LHCN-M2 (cell line): ENCODE data around the gene CRYBG1. TPM values are rescaled to one million over a fixed set of nuclear protein-coding genes. Genes with fewer than 3 reads are reported as not detected.
"Not testable (repeated sequence)": the region's sequence is repeated elsewhere in the genome, so short reads cannot be mapped to it uniquely, and the experiment has no call there.

ENCODE experiments used
- DNase-seq: peaks from one replicate; pipeline ENCODE4 v3.0.0-alpha.2; 2012; ENCODE audit warnings: low read depth
- total RNA-seq: library from RNA; depleted of rRNA; stranded (reverse); fragments of >200 nt; gene quantifications from 2 replicates; pipeline ENCODE4 v1.2.3, GENCODE V29; 2014; rRNA removed

Gene CRYBG1
- total RNA-seq, 1 experiment from 2014 or later: 48.6 TPM

- DNase-seq: not testable (repeated sequence)
Observed at GRCh38 chr6:106588937-106589336, 228.4 kb downstream of the CRYBG1 start.

GRCh38 chr6:106591111-106591825 is 230.8 kb downstream of the CRYBG1 start:
- DNase-seq: peak; percentile 93

GRCh38 chr6:106599440-106599839 is 238.9 kb downstream of the CRYBG1 start:
- DNase-seq: no peak

- peak; percentile 34 for DNase-seq
Observed at GRCh38 chr6:106600329-106600728, 239.8 kb downstream of the CRYBG1 start.

DNA sequence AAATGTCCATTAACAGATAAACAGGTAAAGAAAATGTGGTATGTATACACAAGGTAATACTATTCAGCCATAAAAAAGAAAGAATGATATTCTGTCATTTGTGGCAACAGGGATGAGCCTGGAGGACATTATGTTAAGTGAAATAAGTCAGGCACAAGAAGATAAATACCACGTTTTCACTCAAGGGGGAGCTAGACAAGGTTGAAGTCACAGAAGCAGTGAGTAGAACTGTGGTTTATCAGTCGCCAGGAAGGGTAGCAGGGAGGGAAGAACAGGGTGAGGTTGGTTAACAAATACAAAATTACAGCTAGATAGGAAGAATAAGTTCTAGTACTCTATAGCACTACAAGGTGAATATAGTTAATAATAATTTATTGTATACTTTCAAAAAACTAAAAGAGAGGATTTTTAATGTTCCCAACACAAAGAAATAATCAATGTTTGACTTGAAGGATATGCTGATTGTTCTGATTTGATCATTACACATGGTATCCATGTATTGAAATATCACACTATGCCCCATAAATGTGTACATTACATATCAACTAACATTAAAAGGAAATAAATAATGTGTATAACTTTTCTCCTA is 247.7 kb downstream of the CRYBG1 start:
- DNase-seq: peak; percentile 72

GRCh38 chr6:106609699-106610098 is 249.2 kb downstream of the CRYBG1 start:
- DNase-seq: peak; percentile 36

GRCh38 chr6:106611030-106611429 is 250.5 kb downstream of the CRYBG1 start:
- no peak for DNase-seq

DNA sequence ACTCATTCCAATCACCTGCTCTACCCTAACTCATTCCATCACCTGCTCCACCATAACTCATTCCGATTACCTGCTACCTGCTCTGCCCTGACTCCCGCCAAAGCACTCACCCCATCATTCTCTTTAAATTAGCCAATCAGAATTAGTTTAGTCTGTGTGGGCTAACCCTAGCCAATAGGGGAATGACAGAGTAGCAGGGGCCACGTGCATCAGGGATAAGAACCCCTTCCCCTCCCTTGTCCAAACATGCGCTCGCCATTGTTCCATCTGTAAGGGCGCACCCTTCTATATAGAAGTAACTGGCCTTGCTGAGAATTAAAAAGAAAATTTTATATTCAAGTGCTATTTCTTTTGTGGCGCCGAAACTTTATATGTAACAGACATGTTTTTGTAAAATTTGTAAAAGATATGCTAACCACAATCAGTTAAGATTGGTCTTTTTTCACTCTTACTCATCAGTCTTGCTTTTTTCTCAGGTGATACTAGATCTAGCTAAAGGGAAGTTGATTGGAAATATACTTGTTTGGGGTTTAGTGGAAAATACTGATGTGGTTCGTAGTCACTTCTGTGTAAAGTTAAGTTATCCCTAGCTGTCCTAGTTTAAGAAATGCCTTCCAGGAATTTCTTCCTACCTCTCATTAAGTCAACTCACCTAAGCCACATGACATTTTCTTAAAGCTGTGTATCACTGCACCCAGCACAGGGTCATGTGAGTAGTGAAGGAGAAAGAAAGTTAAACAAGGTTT is 252.3 kb downstream of the CRYBG1 start:
- no peak for DNase-seq

DNA sequence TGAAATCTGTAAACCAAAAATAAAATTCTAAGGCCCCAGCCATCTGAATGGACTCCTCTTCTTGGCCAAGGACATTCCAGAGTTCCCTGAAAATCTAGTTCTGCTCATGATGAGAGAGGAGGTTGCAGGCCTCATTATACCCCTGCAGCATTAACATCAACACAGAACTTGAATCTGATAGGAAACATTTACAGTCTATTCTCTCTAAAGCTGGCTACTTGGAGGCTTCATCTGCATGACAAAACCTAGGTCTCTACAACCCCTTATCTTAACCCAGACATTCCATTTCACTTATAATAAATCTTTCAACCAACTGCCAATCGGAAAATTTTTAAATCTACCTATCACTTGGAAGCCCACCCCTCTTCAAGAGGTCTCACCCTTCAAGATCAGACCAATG is 253.1 kb downstream of the CRYBG1 start:
- DNase-seq: no peak

DNA sequence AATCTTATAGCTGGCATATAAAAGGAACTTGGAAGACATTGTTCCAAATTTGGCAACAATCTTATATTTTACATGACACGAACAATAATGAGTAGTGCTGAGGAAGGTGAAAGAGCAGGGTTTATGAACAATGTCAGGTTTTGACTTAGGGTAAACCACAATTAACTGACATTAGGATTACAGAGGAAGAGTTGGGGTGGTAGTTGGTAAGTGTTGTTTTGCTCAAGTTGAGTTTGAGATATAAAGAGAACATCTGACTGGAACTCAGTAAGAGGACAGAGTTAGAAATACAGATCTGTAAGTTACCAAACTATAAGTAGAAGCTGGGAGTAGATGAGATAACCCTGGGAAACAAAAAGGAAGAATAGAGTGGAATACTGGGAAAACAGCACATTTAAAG is 253.6 kb downstream of the CRYBG1 start:
- no peak for DNase-seq

- DNase-seq: no peak
Observed at GRCh38 chr6:106614592-106615257, 254.2 kb downstream of the CRYBG1 start.

DNA sequence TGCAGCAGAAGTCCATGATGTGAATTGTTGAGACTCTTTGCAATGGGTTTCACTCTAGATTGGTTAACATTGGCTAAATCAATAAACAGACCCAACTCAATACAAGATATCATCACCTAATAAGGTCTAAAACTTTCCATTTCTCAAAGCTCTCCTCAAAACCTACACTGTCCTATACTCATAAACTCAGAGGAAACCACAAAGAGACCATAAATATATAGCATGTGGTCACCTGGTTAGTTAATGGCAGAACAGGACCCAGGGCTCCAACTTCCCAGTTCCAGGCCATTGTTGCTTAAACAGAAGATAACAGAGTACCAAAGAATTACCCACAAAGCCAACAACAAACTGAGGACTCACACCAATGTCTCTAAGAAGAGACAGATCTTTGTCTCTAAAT is 256.8 kb downstream of the CRYBG1 start:
- no peak for DNase-seq

- no peak for DNase-seq
Observed at GRCh38 chr6:106617857-106618256, 257.3 kb downstream of the CRYBG1 start.

DNA sequence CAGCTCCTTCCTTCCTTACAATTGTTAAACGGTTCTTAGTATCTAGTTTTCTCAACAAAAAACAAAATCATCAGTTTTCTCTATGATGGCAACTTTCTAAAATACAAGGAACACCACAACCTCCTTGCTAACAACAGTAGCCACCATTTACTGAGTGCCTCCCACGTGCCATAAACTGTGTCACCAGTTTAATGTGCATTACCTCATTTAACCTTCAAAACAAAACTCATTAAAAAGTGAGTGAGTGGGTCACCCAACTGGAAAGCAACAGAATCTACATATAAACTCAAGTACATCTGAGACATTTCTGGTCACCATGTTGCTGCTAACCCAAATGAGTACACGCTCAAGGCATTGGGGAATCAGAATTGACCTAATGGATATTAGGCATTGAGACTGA is 257.8 kb downstream of the CRYBG1 start:
- no peak for DNase-seq

DNA sequence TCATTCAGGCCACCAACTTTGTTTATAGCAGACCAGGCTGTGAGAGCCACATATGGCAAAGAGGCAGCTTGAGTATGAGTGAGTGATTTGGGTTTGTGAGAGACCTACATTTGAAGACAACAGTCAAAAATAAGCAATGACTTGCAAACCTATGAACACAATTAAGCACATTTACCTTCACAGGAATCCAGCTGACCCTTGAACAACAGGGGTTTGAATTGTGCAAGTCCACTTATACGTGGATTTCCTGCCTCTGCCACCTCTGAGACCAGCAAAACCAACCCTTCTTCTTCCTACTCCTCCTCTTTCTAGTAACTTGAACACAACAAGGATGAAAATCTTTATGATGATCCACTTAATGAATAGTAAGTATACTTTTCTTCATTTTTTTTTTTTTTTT is 258.7 kb downstream of the CRYBG1 start:
- no peak for DNase-seq

DNA sequence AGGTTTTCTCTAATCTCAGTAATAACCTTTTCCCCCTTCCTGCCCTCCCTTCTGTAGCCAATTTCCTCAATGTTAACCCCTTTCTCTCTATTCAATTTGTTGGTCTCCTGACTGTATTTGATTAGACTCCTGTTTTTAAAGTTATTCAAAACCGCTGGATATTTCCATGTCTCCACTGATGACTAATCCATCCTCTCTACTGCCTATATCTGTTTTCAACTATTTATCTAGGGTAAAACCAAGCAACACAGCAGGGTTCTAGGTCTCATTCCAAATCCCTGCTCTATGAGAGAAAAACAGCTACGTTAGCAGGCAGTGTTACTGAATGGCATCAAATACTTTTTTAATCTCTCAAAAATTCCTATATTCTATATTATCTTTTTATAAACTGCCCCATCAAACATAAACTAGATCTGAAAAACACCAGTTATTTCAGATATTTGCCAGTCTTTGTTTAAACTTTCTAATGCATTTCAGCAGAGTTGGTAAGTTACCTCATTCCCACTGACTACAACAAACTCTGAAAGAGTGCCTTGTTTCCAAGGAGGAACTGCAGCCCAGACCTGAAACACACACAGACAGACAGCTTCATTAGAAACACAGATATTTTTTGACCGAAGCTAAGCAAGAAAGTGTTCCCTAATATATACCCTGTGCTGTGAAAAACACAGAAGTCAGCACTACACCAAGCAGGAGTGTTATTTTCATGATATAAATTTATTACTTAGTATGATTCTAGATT is 260.6 kb downstream of the CRYBG1 start:
- DNase-seq: peak; percentile 42

Other genes starting within 250 kb of the CRYBG1 start
- 47.4 and 51.9 TPM in 2 replicates for gene ATG5, start 35.0 kb upstream of the CRYBG1 start, total RNA-seq